CD1c-positive myeloid dendritic cell (primary cell): Measurements from ENCODE around the gene TNS1.
A peak's percentile ranks its signal among the peaks of the same experiment; 100 is the strongest.
"Not testable (repeated sequence)": the region's sequence is repeated elsewhere in the genome, so short reads cannot be mapped to it uniquely, and the experiment has no call there.

Experiments
- DNase-seq: peaks from one replicate; pipeline ENCODE4 v3.0.0-alpha.2; 2016; ENCODE audit errors: extremely low spot score

TNS1 gene

GRCh38 chr2:218002845-218003180 is at the start of gene TNS1:
Gene TNS1, minus strand, starts transcription at chr2:218002995. Its CDS starts 123 bp downstream, at chr2:218002872.
- DNase-seq: no peak

- no peak for DNase-seq
Measured at GRCh38 chr2:218051903-218052302, 49.1 kb upstream of the TNS1 start.

GRCh38 chr2:218047536-218048225 is 44.9 kb upstream of the TNS1 start:
- peak; percentile 74 for DNase-seq

- peak; percentile 90 for DNase-seq
Measured at GRCh38 chr2:218046238-218046637, 43.4 kb upstream of the TNS1 start.

GRCh38 chr2:218044599-218044998 is 41.8 kb upstream of the TNS1 start:
- not testable (repeated sequence) for DNase-seq

- DNase-seq: no peak
Measured at GRCh38 chr2:218043701-218044109, 40.9 kb upstream of the TNS1 start.

- no peak for DNase-seq
Measured at GRCh38 chr2:218043100-218043499, 40.3 kb upstream of the TNS1 start.

- no peak for DNase-seq
Measured at GRCh38 chr2:218041302-218042168, 38.7 kb upstream of the TNS1 start.

- no peak for DNase-seq
Measured at GRCh38 chr2:218040883-218041282, 38.1 kb upstream of the TNS1 start.

- no peak for DNase-seq
Measured at GRCh38 chr2:218039171-218039570, 36.4 kb upstream of the TNS1 start.

- DNase-seq: peak; percentile 57
Measured at GRCh38 chr2:218036371-218036770, 33.6 kb upstream of the TNS1 start.

GRCh38 chr2:218035463-218036100 is 32.8 kb upstream of the TNS1 start:
- DNase-seq: no peak

GRCh38 chr2:218034497-218035213 is 31.9 kb upstream of the TNS1 start:
- DNase-seq: peak; percentile 84

GRCh38 chr2:218033590-218034496 is 31.0 kb upstream of the TNS1 start:
- peak; percentile 46 for DNase-seq

GRCh38 chr2:218033208-218033589 is 30.4 kb upstream of the TNS1 start:
- DNase-seq: no peak

- no peak for DNase-seq
Measured at GRCh38 chr2:218032336-218033171, 29.8 kb upstream of the TNS1 start.

- DNase-seq: no peak
Measured at GRCh38 chr2:218031771-218032257, 29.0 kb upstream of the TNS1 start.

GRCh38 chr2:218031261-218031660 is 28.5 kb upstream of the TNS1 start:
- no peak for DNase-seq

- no peak for DNase-seq
Measured at GRCh38 chr2:218030409-218031195, 27.8 kb upstream of the TNS1 start.
